CD4-positive, alpha-beta T cell (primary cell): ENCODE results near the gene PAQR4. TPM values are rescaled to one million over a fixed set of nuclear protein-coding genes. Genes with fewer than 3 reads are reported as not detected.

Experiments used
- ATAC-seq: fragments of 200-7000 bp; cut with Tn5 transposase; one replicate; pipeline ENCODE4 v1.10.0; 2022; ENCODE audit warnings: mild to moderate bottlenecking; ENCODE audit not compliant: poor library complexity
- CTCF ChIA-PET: fragments of 350-600 bp; sonication (Branson Sonifier 250); formaldehyde crosslinking; loops from one replicate; lab custom pipeline; 2021; ENCODE audit warnings: antibody characterized with exemption, inconsistent platforms; lab: Charles Lee
- POLR2A ChIA-PET: fragments of 350-600 bp; sonication (Branson Sonifier 250); formaldehyde crosslinking; loops from one replicate; lab custom pipeline; 2021; ENCODE audit warnings: antibody characterized with exemption, inconsistent platforms; lab: Charles Lee
- DNase-seq, 14 experiments: peaks; one replicate each; pipeline ENCODE4 v3.0.0-alpha.2; 2013 to 2020; ENCODE audit warnings: mixed read lengths in 2 of 14
- H3K27ac ChIP-seq, 2 donors: one replicate each; pipeline versions ENCODE4 v1.5.1 to v1.7.0; 2013; ENCODE audit warnings: low read length in 2 of 2, low read depth in 1 of 2, mild to moderate bottlenecking in 1 of 2
- H3K27me3 ChIP-seq, 2 experiments: 1 replicate in 1 of 2; 2 replicates in 1 of 2; pipeline versions ENCODE4 v1.6.1 to v1.7.0; 2013; ENCODE audit warnings: low read length in 2 of 2, control low read depth in 1 of 2, mild to moderate bottlenecking in 1 of 2, moderate library complexity in 1 of 2; ENCODE audit not compliant: insufficient read depth in 2 of 2, control insufficient read depth in 1 of 2
- H3K36me3 ChIP-seq: one replicate; pipeline ENCODE4 v1.6.1; 2013; ENCODE audit warnings: low read length, control low read depth; ENCODE audit not compliant: insufficient read depth
- H3K4me1 ChIP-seq: one replicate; pipeline ENCODE4 v1.6.1; 2013; ENCODE audit warnings: low read length, control low read depth; ENCODE audit not compliant: insufficient read depth
- H3K4me3 ChIP-seq: one replicate; pipeline ENCODE4 v1.5.1; 2013; ENCODE audit warnings: mild to moderate bottlenecking, low read length, moderate library complexity
- H3K9me3 ChIP-seq, 2 experiments: 1 replicate in 1 of 2; 2 replicates in 1 of 2; pipeline versions ENCODE4 v1.6.1 to v1.7.0; 2013; ENCODE audit warnings: low read length in 2 of 2, mild to moderate bottlenecking in 2 of 2, control low read depth in 1 of 2, moderate library complexity in 1 of 2; ENCODE audit not compliant: control insufficient read depth in 1 of 2, insufficient read depth in 1 of 2
- H3K27ac Mint-ChIP-seq: one replicate; pipeline ENCODE4 v1.8.0; 2020; ENCODE audit warnings: mixed read lengths
- H3K27me3 Mint-ChIP-seq: one replicate; pipeline ENCODE4 v1.8.0; 2021; ENCODE audit warnings: mixed read lengths
- H3K36me3 Mint-ChIP-seq: one replicate; pipeline ENCODE4 v1.8.0; 2021; ENCODE audit warnings: low read depth, mixed read lengths
- H3K4me1 Mint-ChIP-seq: one replicate; pipeline ENCODE4 v1.8.0; 2021; ENCODE audit warnings: low read depth, mixed read lengths
- H3K4me3 Mint-ChIP-seq: one replicate; pipeline ENCODE4 v1.8.0; 2020; ENCODE audit warnings: mild to moderate bottlenecking, mixed read lengths
- H3K9me3 Mint-ChIP-seq: one replicate; pipeline ENCODE4 v1.8.0; 2020; ENCODE audit warnings: mixed read lengths
- intact Hi-C, 2 experiments: fragments of 100-400 bp; cut with DNase I in 1 of 2; cut with micrococcal nuclease in 1 of 2; formaldehyde crosslinking; loops; one replicate each; pipeline versions ENCODE4 v1.15.1 to v1.9.0; 2023 to 2025; cut with DNase I, micrococcal nuclease
- total RNA-seq, 174 experiments: library from RNA in 2 of 174; stranded (reverse) in 2 of 174; gene quantifications; one replicate each; pipeline ENCODE4 v1.2.3 and lab custom pipeline; 2021 to 2026
- TF ChIP-seq, protein P1 (sequence below): fragments of 200-600 bp; IDR thresholded peaks from one replicate; pipeline ENCODE4 v1.8.0; 2022; ENCODE audit warnings: antibody characterized with exemption, mild to moderate bottlenecking

Gene PAQR4
- total RNA-seq, 2 experiments from 2014 or later = 0.39 to 0.44 TPM

DNA sequence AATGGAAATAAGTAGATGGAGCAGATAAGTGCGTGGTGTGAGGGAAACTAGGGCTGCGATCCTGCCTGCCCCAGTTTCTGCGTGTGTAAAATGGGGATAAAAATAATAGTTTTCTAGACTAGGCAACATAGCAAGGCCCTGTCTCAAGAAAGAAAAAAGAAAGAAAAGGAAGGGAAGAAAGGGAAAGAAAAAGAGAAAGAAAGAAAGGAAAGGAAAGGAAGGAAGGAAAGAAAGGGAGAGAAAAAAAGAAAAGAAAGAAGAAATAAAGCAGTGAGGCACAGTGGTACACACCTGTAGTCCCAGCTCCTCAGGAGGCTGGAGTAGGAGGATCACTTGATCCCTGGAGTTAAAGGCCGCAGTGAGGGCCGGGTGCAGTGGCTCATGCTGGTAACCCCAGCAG lies 13.3 kb downstream of the PAQR4 start:
- Histone ChIP-seq H3K27me3 (peaks cover 0 to 3% of the 10 kb centered on the region in 2 experiments), H3K9me3 (peaks cover 0 to 7% of the 10 kb centered on the region in 2 experiments), H3K36me3 (no peaks in the 10 kb centered on the region), H3K4me1 (peaks cover 29% of the 10 kb centered on the region), H3K27ac (no peak overlapping the region), H3K4me3 (no peak overlapping the region)
- intact Hi-C loops = loop anchor here in 1 of 2 experiments (2.0 to 5.0 kb wide), 3 partner anchors 38 to 105 kb away; partner anchors contain the start of genes FLYWCH1 and TNFRSF12A
- ATAC-seq (no peak), DNase-seq (no peak)
- CTCF ChIA-PET = interaction anchor here (1.7 kb wide), 1 partner anchor 12 kb away, joined by 4 read pairs; no protein-coding TSS in a partner anchor
- Mint-ChIP-seq H3K36me3 (no peaks in the 10 kb centered on the region), H3K9me3 (no peaks in the 10 kb centered on the region), H3K4me1 (no peaks in the 10 kb centered on the region), H3K27ac (no peak overlapping the region), H3K4me3 (no peak overlapping the region), H3K27me3 (no peaks in the 10 kb centered on the region)
- TF ChIP-seq, protein P1, sequence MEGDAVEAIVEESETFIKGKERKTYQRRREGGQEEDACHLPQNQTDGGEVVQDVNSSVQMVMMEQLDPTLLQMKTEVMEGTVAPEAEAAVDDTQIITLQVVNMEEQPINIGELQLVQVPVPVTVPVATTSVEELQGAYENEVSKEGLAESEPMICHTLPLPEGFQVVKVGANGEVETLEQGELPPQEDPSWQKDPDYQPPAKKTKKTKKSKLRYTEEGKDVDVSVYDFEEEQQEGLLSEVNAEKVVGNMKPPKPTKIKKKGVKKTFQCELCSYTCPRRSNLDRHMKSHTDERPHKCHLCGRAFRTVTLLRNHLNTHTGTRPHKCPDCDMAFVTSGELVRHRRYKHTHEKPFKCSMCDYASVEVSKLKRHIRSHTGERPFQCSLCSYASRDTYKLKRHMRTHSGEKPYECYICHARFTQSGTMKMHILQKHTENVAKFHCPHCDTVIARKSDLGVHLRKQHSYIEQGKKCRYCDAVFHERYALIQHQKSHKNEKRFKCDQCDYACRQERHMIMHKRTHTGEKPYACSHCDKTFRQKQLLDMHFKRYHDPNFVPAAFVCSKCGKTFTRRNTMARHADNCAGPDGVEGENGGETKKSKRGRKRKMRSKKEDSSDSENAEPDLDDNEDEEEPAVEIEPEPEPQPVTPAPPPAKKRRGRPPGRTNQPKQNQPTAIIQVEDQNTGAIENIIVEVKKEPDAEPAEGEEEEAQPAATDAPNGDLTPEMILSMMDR = no peak
- POLR2A ChIA-PET = interaction anchor here (0.7 kb wide), 1 partner anchor 66 kb away, joined by 3 read pairs; no protein-coding TSS in a partner anchor

DNA sequence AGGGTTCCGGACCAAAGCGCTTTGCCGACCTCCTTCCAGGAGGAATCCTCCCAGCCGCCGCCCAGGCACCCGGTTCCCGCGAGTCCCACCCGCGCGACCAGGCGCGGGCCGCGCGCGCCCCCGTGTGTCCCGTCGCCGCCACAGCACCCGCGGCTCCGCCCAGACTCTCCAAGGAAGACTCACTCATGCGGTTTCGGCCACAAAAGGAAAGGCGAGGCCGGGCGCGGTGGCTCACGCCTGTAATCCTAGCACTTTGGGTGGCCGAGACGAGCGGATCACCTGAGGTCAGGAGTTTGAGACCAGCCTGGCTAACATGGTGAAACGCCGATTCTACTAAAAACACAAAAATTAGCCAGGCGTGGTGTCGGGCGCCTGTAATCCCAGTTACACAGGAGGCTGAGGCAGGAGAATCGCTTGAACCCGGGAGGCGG lies 14.6 kb downstream of the PAQR4 start:
- Histone ChIP-seq H3K27me3 (peaks cover 0 to 3% of the 10 kb centered on the region in 2 experiments), H3K4me1 (peaks cover 29% of the 10 kb centered on the region), H3K4me3 (no peak overlapping the region), H3K9me3 (peaks cover 0 to 7% of the 10 kb centered on the region in 2 experiments), H3K36me3 (no peaks in the 10 kb centered on the region), H3K27ac (no peak overlapping the region)
- Mint-ChIP-seq H3K27me3 (no peaks in the 10 kb centered on the region), H3K36me3 (no peaks in the 10 kb centered on the region), H3K4me3 (no peak overlapping the region), H3K4me1 (no peaks in the 10 kb centered on the region), H3K9me3 (no peaks in the 10 kb centered on the region), H3K27ac (no peak overlapping the region)
- ChIA-PET CTCF (interaction anchor here (1.2 to 2.9 kb wide), 2 partner anchors 17 to 48 kb away, joined by 3 to 10 read pairs; no protein-coding TSS in a partner anchor), POLR2A (no interaction called here)
- DNase-seq = peak in 13 of 14 experiments; percentile 31 to 83 (median 58)
- intact Hi-C loops = loop anchor here in 1 of 2 experiments (2.0 to 5.0 kb wide), 3 partner anchors 37 to 106 kb away; partner anchors contain the start of genes FLYWCH1 and TNFRSF12A
- peak; percentile 51 for ATAC-seq
- TF ChIP-seq, protein P1 = peak; percentile 89

DNA sequence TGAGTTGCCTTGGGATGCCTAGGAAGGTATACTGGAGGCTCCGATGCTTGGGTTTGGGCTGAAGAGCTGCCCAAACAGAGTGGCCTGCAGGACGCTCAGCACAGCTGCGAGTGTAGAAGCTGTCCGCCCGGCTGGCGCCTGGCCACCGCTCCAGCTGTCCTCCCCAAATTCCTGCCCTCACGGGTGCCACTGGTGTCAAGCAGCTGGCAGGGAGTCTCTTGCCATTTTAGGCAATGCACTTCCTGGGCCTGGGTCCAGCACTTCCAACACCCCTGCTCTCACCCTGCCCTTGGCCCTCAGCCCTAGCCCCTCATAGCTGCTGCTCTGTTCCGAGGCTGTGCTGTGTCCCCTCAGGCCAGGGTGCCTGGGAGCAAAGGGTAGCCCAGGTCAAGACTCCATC lies 16.3 kb downstream of the PAQR4 start:
- H3K4me1 Mint-ChIP-seq = no peaks in the 10 kb centered on the region
- CTCF ChIA-PET = interaction anchor here (2.9 kb wide), 1 partner anchor 46 kb away, joined by 10 read pairs; no protein-coding TSS in a partner anchor

More for the DNA sequence above, 16.3 kb downstream of the PAQR4 start:
- DNase-seq (no peak), ATAC-seq (no peak)
- Histone ChIP-seq H3K27ac (no peak overlapping the region), H3K36me3 (no peaks in the 10 kb centered on the region), H3K9me3 (no peaks in the 10 kb centered on the region), H3K4me3 (no peak overlapping the region), H3K27me3 (no peaks in the 10 kb centered on the region), H3K4me1 (peaks cover 20% of the 10 kb centered on the region)
- Mint-ChIP-seq H3K4me3 (no peak overlapping the region), H3K9me3 (no peaks in the 10 kb centered on the region), H3K36me3 (no peaks in the 10 kb centered on the region), H3K27ac (no peak overlapping the region), H3K27me3 (no peaks in the 10 kb centered on the region)
- intact Hi-C loops = no loop called here
- TF ChIP-seq, protein P1 = no peak
- POLR2A ChIA-PET = no interaction called here
